Tibial artery (tissue), 4 donors: ENCODE data around the gene PIK3R1.

Experiments
- DNase-seq, 2 donors: peaks; one replicate each; pipeline ENCODE4 v3.0.0-alpha.2; 2019
- H3K27ac ChIP-seq, 2 donors: fragments of 200-600 bp; sonication (generic) in 1 of 2; 1 replicate in 1 of 2; 2 replicates in 1 of 2; pipeline ENCODE4 v1.5.1; 2018 to 2019; ENCODE audit warnings: mild to moderate bottlenecking in 1 of 2
- H3K27me3 ChIP-seq, 2 donors: fragments of 200-600 bp; sonication (generic) in 1 of 2; one replicate each; pipeline versions ENCODE4 v1.5.1 to v1.6.0; 2016 to 2019
- H3K36me3 ChIP-seq, 3 donors: fragments of 200-600 bp; sonication (generic) in 2 of 3; one replicate each; pipeline ENCODE4 v1.5.1; 2016 to 2019; ENCODE audit warnings: mild to moderate bottlenecking in 2 of 3
- H3K4me1 ChIP-seq, 4 donors: fragments of 200-600 bp; sonication (generic) in 2 of 4; 1 replicate in 3 of 4; 2 replicates in 1 of 4; pipeline ENCODE4 v1.5.1; 2016 to 2019
- H3K4me3 ChIP-seq, 2 donors: fragments of 200-600 bp; sonication (generic) in 1 of 2; 1 replicate in 1 of 2; 2 replicates in 1 of 2; pipeline ENCODE4 v1.5.1; 2018 to 2019; ENCODE audit warnings: mild to moderate bottlenecking in 2 of 2
- H3K9me3 ChIP-seq, 3 donors: fragments of 200-600 bp; sonication (generic) in 1 of 3; one replicate each; pipeline ENCODE4 v1.5.1; 2016 to 2019
- intact Hi-C: fragments of 100-400 bp; cut with DNase I; formaldehyde crosslinking; loops from one replicate; pipeline ENCODE4 v1.15.0; 2023; ENCODE audit warnings: low total_unique reads
- TF ChIP-seq, protein P1 (sequence below), 2 experiments: fragments of 200-600 bp in 1 of 2; fragments of 450-650 bp in 1 of 2; IDR thresholded peaks; one replicate each; pipeline ENCODE4 v1.5.1; 2017 to 2019; ENCODE audit warnings: antibody characterized with exemption in 2 of 2, mild to moderate bottlenecking in 1 of 2, moderate library complexity in 1 of 2

Gene PIK3R1

GRCh38 chr5:68180121-68181038 is 35.2 kb upstream of the PIK3R1 start:
- DNase-seq = no peak
- TF ChIP-seq, protein P1, sequence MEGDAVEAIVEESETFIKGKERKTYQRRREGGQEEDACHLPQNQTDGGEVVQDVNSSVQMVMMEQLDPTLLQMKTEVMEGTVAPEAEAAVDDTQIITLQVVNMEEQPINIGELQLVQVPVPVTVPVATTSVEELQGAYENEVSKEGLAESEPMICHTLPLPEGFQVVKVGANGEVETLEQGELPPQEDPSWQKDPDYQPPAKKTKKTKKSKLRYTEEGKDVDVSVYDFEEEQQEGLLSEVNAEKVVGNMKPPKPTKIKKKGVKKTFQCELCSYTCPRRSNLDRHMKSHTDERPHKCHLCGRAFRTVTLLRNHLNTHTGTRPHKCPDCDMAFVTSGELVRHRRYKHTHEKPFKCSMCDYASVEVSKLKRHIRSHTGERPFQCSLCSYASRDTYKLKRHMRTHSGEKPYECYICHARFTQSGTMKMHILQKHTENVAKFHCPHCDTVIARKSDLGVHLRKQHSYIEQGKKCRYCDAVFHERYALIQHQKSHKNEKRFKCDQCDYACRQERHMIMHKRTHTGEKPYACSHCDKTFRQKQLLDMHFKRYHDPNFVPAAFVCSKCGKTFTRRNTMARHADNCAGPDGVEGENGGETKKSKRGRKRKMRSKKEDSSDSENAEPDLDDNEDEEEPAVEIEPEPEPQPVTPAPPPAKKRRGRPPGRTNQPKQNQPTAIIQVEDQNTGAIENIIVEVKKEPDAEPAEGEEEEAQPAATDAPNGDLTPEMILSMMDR (IDR thresholded peaks at IDR 0.05) = no peak
- Histone ChIP-seq H3K27ac (no peak overlapping the region), H3K36me3 (no peaks in the 10 kb centered on the region), H3K4me1 (no peaks in the 10 kb centered on the region), H3K27me3 (no peaks in the 10 kb centered on the region), H3K9me3 (no peaks in the 10 kb centered on the region), H3K4me3 (no peak overlapping the region)
- intact Hi-C loops = no loop called here

DNA sequence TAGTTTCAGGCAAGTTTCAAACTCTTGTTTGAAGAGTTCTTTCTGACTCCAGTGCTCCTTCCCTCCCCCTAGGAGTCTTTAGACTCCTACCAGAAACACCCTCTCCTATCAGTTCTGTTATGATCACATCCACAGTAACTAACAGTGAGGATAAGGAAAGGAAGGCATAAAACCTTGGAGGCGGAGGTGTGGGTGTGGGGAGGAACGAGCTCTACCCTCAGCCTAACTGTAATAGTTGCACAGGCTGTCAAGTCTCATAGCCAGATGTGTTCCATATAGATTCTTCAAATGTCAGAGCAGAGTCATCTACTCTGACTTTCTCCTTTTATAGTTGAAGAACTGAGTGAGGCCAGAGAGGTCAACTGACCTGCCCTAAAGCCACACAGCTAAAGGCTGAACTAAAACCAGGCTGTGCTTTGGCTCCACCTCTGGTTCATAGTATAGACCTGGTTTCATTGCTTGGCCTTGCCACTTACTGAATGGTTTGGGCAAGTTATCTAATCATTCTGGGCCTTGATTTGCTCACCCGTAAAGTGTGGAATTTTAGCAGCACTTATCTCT is 34.4 kb upstream of the PIK3R1 start:
- Histone ChIP-seq H3K27ac (no peak overlapping the region), H3K9me3 (no peaks in the 10 kb centered on the region), H3K36me3 (no peaks in the 10 kb centered on the region), H3K27me3 (no peaks in the 10 kb centered on the region), H3K4me3 (no peak overlapping the region), H3K4me1 (no peaks in the 10 kb centered on the region)
- intact Hi-C loops = no loop called here
- TF ChIP-seq, protein P1 (IDR thresholded peaks at IDR 0.05) = no peak
- no peak for DNase-seq

DNA sequence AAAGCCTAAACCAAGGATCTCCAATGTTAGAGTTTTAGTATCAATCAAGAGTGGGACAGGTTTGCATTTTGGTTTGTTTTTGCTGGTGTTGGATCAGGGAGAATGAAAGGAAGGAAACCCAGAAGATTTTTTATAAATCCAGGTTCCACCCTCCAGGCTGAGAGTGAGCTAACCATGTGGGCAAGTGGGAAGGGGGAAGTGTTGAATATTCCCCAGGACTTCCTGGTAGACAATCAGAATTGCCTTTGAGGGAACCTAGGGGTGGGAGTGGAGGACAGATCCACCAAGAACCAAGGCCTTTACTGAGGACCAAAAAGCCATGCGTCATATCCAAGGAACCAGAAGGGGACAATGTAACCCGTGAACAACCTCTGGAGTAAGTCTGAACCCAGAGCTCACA is 33.5 kb upstream of the PIK3R1 start:
- H3K27me3 ChIP-seq = no peaks in the 10 kb centered on the region
- no peaks in the 10 kb centered on the region for H3K4me1 ChIP-seq
- no peak for DNase-seq
- H3K9me3 ChIP-seq = no peaks in the 10 kb centered on the region
- intact Hi-C loops = no loop called here
- H3K36me3 ChIP-seq = no peaks in the 10 kb centered on the region
- no peak overlapping the region for H3K4me3 ChIP-seq
- TF ChIP-seq, protein P1 (IDR thresholded peaks at IDR 0.05) = no peak
- no peak overlapping the region for H3K27ac ChIP-seq

DNA sequence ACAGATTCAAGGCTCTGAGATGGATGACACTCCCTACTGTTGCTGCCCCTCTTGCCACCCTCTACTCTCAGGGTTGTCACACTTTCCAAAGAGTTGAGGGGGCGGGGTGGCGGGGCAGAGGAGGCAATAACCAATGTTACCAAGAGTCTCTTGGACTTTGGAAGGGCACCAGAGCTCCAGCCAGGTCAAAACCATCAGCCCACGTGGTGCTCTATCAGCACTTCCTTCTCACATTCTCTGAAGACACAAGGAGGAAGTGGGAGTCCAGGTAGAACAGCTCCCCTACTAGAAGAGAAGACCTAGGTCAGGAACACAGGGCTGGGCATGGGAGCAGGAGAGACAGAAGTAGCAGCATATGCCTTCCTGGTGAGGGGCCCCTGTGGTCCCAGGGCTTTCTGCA is 33.0 kb upstream of the PIK3R1 start:
- Histone ChIP-seq H3K9me3 (no peaks in the 10 kb centered on the region), H3K27me3 (no peaks in the 10 kb centered on the region), H3K36me3 (no peaks in the 10 kb centered on the region), H3K4me3 (no peak overlapping the region), H3K27ac (no peak overlapping the region), H3K4me1 (peaks cover 0 to 3% (median 0%) of the 10 kb centered on the region in 4 donors)
- no peak for DNase-seq
- TF ChIP-seq, protein P1 (IDR thresholded peaks at IDR 0.05) = no peak
- intact Hi-C loops = no loop called here

- no peak for DNase-seq
- peak overlapping the region; percentile 23 to 32 for H3K4me3 ChIP-seq
- no peaks in the 10 kb centered on the region for H3K9me3 ChIP-seq
- H3K27ac ChIP-seq = peak overlapping the region; percentile 20 to 63
- no peaks in the 10 kb centered on the region for H3K36me3 ChIP-seq
- peaks cover 0 to 10% (median 2%) of the 10 kb centered on the region in 4 donors for H3K4me1 ChIP-seq
- H3K27me3 ChIP-seq = no peaks in the 10 kb centered on the region
- intact Hi-C loops = no loop called here
- TF ChIP-seq, protein P1 (IDR thresholded peaks at IDR 0.05) = no peak
Observed at GRCh38 chr5:68187268-68188055, 28.1 kb upstream of the PIK3R1 start.
